Gastrocnemius medialis (tissue), 4 donors: ENCODE data around the gene ATP6AP1.

Source experiments
- CTCF ChIP-seq, 5 experiments: fragments of 450-650 bp in 3 of 5; fragments of 200-600 bp in 2 of 5; sonication (generic) in 2 of 5; IDR thresholded peaks in 4 of 5; conservative IDR thresholded peaks in 1 of 5; 1 replicate in 4 of 5; 2 replicates in 1 of 5; pipeline ENCODE4 v1.5.1; 2016 to 2019; ENCODE audit warnings: antibody characterized with exemption in 5 of 5, mild to moderate bottlenecking in 3 of 5, moderate library complexity in 3 of 5
- POLR2A ChIP-seq, 2 donors: fragments of 450-650 bp; IDR thresholded peaks; one replicate each; pipeline ENCODE4 v1.6.1; 2017; ENCODE audit warnings: antibody characterized with exemption in 2 of 2, mild to moderate bottlenecking in 2 of 2, moderate library complexity in 2 of 2

GRCh38 chrX:154383359-154384283 is 44.9 kb upstream of the ATP6AP1 start:
- TF ChIP-seq CTCF (IDR thresholded peaks at IDR 0.05 in 4 of 5, conservative IDR thresholded peaks at IDR 0.05 in 1 of 5) (no peak), POLR2A (IDR thresholded peaks at IDR 0.05) (no peak)
